ENCODE data around the gene AKIRIN2. TPM values are rescaled to one million over a fixed set of nuclear protein-coding genes. Genes with fewer than 3 reads are reported as not detected.
"Not testable (repeated sequence)": the region's sequence is repeated elsewhere in the genome, so short reads cannot be mapped to it uniquely, and the experiment has no call there.

Gene AKIRIN2
- total RNA-seq, 1 experiment from 2014 or later: 28.3 TPM

DNA sequence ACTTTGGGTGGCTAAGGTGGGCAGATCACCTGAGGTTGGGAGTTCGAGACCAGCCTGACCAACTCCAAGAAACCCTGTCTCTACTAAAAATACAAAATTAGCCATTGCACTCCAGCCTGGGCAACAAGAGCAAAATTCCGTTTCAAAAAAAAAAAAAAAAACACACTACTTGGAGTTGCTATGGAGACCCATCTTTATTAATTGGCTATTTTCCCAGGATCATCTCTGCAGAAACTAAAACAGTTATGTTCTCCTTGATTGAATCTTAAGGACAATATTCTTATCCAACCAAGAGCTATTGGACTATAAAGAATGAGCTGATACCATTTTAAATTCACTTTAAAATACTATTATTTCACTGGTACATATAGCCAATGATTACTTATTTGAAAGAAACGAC, 14.7 kb downstream of the AKIRIN2 start:
- peaks cover 15% of the 10 kb centered on the region for H3K4me1 ChIP-seq (replicated peaks)
- no peak overlapping the region for H3K27ac ChIP-seq
- DNase-seq (ENCODE audit: low read depth in 1 of 2, low spot score in 2 of 2): no peak
- H3K4me3 ChIP-seq: no peak overlapping the region
- no peaks in the 10 kb centered on the region for H3K9me3 ChIP-seq (replicated peaks)
- no peaks in the 10 kb centered on the region for H3K27me3 ChIP-seq (replicated peaks)
- H3K36me3 ChIP-seq: peaks cover 24% of the 10 kb centered on the region

- H3K4me3 ChIP-seq; H3K9me3 ChIP-seq (replicated peaks); H3K27ac ChIP-seq; DNase-seq (ENCODE audit: low read depth in 1 of 2, low spot score in 2 of 2); H3K27me3 ChIP-seq (replicated peaks): not testable (repeated sequence)
- Histone ChIP-seq H3K36me3 (peaks cover 26% of the 10 kb centered on the region), H3K4me1 (replicated peaks) (peaks cover 14% of the 10 kb centered on the region)
Observed at GRCh38 chr6:87686636-87687205, 15.3 kb downstream of the AKIRIN2 start.

GRCh38 chr6:87684895-87685654, 17.0 kb downstream of the AKIRIN2 start:
- no peak for DNase-seq (ENCODE audit: low read depth in 1 of 2, low spot score in 2 of 2)
- H3K9me3 ChIP-seq (replicated peaks): no peaks in the 10 kb centered on the region
- no peak overlapping the region for H3K27ac ChIP-seq
- no peak overlapping the region for H3K4me3 ChIP-seq
- peaks cover 24% of the 10 kb centered on the region for H3K36me3 ChIP-seq
- H3K4me1 ChIP-seq (replicated peaks): peaks cover 10% of the 10 kb centered on the region; the same call in 1 of the 2 replicates
- H3K27me3 ChIP-seq (replicated peaks): no peaks in the 10 kb centered on the region

GRCh38 chr6:87683890-87684289, 18.1 kb downstream of the AKIRIN2 start:
- Histone ChIP-seq H3K36me3 (peaks cover 29% of the 10 kb centered on the region), H3K9me3 (replicated peaks) (no peaks in the 10 kb centered on the region), H3K27ac (no peak overlapping the region), H3K4me1 (replicated peaks) (peaks cover 10% of the 10 kb centered on the region; the same call in 1 of the 2 replicates), H3K4me3 (no peak overlapping the region), H3K27me3 (replicated peaks) (no peaks in the 10 kb centered on the region)
- DNase-seq (ENCODE audit: low read depth in 1 of 2, low spot score in 2 of 2): no peak

DNA sequence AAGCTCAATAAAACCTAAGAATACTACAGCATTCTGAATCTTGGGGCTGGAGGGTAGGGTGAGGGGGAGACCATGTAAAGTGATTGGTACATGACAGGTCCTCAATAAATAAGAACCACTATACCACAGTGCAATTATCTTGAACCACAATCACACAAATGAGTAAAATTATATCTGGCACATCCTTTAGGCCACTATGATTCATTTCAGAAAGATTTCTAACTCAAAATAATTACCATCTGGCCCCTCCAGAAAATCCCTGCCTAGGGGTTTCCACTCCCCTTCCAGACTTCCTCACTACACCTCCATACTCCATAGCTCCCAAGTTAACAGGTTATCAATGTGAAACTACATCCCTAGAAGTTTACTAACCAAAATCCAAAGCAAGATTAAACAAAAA, 19.7 kb downstream of the AKIRIN2 start:
- no peaks in the 10 kb centered on the region for H3K9me3 ChIP-seq (replicated peaks)
- peaks cover 39% of the 10 kb centered on the region for H3K36me3 ChIP-seq
- peaks cover 10% of the 10 kb centered on the region; the same call in 1 of the 2 replicates for H3K4me1 ChIP-seq (replicated peaks)
- H3K4me3 ChIP-seq: no peak overlapping the region
- no peaks in the 10 kb centered on the region for H3K27me3 ChIP-seq (replicated peaks)
- DNase-seq (ENCODE audit: low read depth in 1 of 2, low spot score in 2 of 2): no peak
- H3K27ac ChIP-seq: no peak overlapping the region

GRCh38 chr6:87675004-87675681, 26.9 kb downstream of the AKIRIN2 start:
- Histone ChIP-seq H3K4me3 (no peak overlapping the region), H3K36me3 (peaks cover 69% of the 10 kb centered on the region), H3K27ac (no peak overlapping the region), H3K27me3 (replicated peaks) (no peaks in the 10 kb centered on the region), H3K4me1 (replicated peaks) (no peaks in the 10 kb centered on the region), H3K9me3 (replicated peaks) (no peaks in the 10 kb centered on the region)
- DNase-seq (ENCODE audit: low read depth in 1 of 2, low spot score in 2 of 2): no peak

DNA sequence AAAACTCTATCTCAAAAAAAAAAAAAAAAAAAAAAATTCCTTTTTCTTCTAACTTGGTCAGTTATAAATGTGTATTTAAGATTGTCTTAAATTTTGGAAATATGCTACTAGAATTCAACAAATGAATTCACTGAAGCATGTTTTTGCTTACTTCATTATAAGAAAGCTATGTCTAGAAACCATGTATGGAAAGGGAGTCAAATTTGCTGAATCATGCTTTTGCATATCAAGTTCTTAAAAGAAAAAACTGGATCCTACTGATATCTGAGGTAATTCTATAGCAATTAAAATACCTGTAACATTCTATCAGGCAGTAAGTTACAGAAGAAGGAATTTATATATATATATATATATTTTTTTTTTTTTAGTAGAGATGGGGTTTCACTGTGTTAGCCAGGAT, 27.7 kb downstream of the AKIRIN2 start:
- no peak for DNase-seq (ENCODE audit: low read depth in 1 of 2, low spot score in 2 of 2)
- Histone ChIP-seq H3K36me3 (peaks cover 71% of the 10 kb centered on the region), H3K4me1 (replicated peaks) (no peaks in the 10 kb centered on the region), H3K9me3 (replicated peaks) (no peaks in the 10 kb centered on the region), H3K4me3 (no peak overlapping the region), H3K27me3 (replicated peaks) (no peaks in the 10 kb centered on the region), H3K27ac (no peak overlapping the region)

DNA sequence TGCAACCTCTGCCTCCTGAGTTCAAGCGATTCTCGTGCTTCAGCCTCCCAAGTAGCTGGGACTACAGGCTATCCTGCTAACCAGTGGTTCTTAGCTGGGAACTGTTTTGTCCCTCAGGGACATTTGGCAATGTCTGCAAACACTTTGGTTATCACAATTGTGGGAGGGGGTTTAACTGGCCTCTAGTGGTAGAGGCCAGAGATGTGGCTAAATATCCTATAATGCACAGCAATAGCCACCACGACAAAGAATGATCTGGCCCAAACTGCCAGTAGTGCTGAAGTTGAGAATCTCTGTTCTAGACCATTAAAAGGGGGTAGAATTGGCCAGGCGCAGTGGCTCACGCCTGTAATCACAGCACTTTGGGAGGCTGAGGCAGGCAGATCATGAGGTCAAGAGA, 28.8 kb downstream of the AKIRIN2 start:
- DNase-seq (ENCODE audit: low read depth in 1 of 2, low spot score in 2 of 2): no peak
- no peak overlapping the region for H3K4me3 ChIP-seq
- H3K27me3 ChIP-seq (replicated peaks): no peaks in the 10 kb centered on the region
- H3K9me3 ChIP-seq (replicated peaks): no peaks in the 10 kb centered on the region
- H3K27ac ChIP-seq: no peak overlapping the region
- peaks cover 66% of the 10 kb centered on the region for H3K36me3 ChIP-seq
- H3K4me1 ChIP-seq (replicated peaks): no peaks in the 10 kb centered on the region

- peaks cover 64% of the 10 kb centered on the region for H3K36me3 ChIP-seq
- no peaks in the 10 kb centered on the region for H3K27me3 ChIP-seq (replicated peaks)
- no peaks in the 10 kb centered on the region for H3K4me1 ChIP-seq (replicated peaks)
- no peak overlapping the region for H3K4me3 ChIP-seq
- no peaks in the 10 kb centered on the region for H3K9me3 ChIP-seq (replicated peaks)
- H3K27ac ChIP-seq: no peak overlapping the region
- DNase-seq (ENCODE audit: low read depth in 1 of 2, low spot score in 2 of 2): no peak
Observed at GRCh38 chr6:87672641-87673040, 29.4 kb downstream of the AKIRIN2 start.

DNA sequence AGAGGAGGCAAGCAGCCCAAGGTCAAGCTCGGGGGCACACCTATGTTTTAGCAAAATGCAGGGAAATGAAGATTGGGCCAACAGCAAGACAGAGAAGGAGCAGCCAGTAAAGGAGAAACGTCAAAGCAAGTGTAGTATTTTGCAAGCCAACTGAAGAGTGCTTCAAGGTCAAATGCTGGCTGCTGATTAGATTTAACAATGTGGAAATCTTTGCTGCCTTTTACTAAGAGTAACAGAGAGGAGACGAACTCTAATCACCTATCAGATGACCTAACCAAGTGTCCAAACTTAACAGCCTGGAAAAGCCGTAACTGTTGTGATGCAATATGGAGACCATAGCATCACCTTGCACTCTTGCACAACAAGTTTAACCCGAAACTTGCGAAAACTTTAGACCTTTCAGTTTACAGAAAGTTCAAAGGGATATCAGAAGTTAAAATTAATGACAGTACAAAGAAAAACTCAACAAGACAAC, 30.4 kb downstream of the AKIRIN2 start:
- no peak for DNase-seq (ENCODE audit: low read depth in 1 of 2, low spot score in 2 of 2)
- Histone ChIP-seq H3K27ac (no peak overlapping the region), H3K36me3 (peaks cover 56% of the 10 kb centered on the region), H3K4me3 (no peak overlapping the region), H3K27me3 (replicated peaks) (no peaks in the 10 kb centered on the region), H3K4me1 (replicated peaks) (no peaks in the 10 kb centered on the region), H3K9me3 (replicated peaks) (no peaks in the 10 kb centered on the region)

GRCh38 chr6:87670707-87671106, 31.3 kb downstream of the AKIRIN2 start:
- H3K36me3 ChIP-seq: peaks cover 52% of the 10 kb centered on the region
- H3K4me1 ChIP-seq (replicated peaks): no peaks in the 10 kb centered on the region

DNA sequence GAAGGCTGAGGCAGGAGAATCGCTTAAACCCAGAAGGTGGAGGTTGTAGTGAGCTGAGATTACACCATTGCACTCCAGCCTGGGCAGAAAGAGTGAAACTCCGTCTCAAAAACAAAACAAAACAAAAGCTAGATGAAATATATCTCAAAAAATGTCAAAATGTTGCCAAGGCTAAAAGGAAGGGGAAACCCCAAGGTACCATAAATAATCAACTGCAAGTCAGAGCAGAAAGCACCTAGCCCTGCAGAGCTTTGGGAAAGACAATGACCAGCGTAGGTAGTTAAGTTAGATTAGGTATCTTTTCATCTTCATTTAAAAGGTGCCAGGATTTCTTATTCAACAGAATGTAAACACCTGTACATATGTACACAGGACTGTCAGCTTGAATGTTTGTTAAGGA, 33.0 kb downstream of the AKIRIN2 start:
- Histone ChIP-seq H3K4me3 (no peak overlapping the region), H3K27me3 (replicated peaks) (no peaks in the 10 kb centered on the region), H3K27ac (no peak overlapping the region), H3K36me3 (peaks cover 42% of the 10 kb centered on the region), H3K4me1 (replicated peaks) (no peaks in the 10 kb centered on the region), H3K9me3 (replicated peaks) (no peaks in the 10 kb centered on the region)
- no peak for DNase-seq (ENCODE audit: low read depth in 1 of 2, low spot score in 2 of 2)

More at GRCh38 chr6:87670707-87671106, 31.3 kb downstream of the AKIRIN2 start:
- DNase-seq (ENCODE audit: low read depth in 1 of 2, low spot score in 2 of 2): no peak
- Histone ChIP-seq H3K27me3 (replicated peaks) (no peaks in the 10 kb centered on the region), H3K27ac (no peak overlapping the region), H3K9me3 (replicated peaks) (no peaks in the 10 kb centered on the region), H3K4me3 (no peak overlapping the region)

DNA sequence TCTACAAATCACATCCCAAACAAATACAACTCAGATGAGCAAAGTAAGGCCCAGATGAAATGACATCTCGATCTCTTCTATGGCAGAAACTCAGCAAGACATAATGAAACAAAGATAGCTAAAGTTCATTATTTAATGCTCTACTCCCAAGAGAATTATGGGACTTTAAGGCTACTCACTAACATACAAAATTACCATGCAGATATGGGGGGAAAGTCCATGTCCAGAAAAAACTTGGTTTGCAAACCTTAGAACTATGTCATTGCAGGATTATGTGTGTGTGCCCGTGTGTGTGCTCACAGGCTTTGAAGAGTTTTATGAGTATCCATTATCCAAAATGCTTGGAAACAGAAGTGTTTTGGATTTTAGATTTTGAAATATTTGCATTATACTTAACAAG, 34.0 kb downstream of the AKIRIN2 start:
- no peak for DNase-seq (ENCODE audit: low read depth in 1 of 2, low spot score in 2 of 2)
- Histone ChIP-seq H3K9me3 (replicated peaks) (no peaks in the 10 kb centered on the region), H3K4me3 (no peak overlapping the region), H3K27ac (no peak overlapping the region), H3K36me3 (peaks cover 33% of the 10 kb centered on the region), H3K4me1 (replicated peaks) (no peaks in the 10 kb centered on the region), H3K27me3 (replicated peaks) (no peaks in the 10 kb centered on the region)

DNA sequence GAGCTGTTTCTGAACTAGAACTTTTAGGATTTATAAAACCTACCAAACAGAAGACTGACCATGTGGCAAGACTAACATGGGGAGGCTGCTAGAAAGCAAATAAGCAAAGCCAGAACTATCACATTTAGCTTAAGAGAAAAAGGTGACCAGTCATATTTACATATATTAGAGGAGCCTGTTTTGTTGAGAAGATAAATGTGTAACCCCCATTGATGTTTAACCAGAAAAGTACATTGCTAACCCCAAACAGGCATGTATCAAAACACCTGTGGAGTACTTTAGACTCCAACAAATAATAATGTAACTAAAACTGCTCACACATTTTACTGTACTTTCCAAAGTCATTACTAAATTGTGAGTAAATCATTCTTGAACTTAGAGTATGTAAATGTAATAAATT, 35.0 kb downstream of the AKIRIN2 start:
- no peak for DNase-seq (ENCODE audit: low read depth in 1 of 2, low spot score in 2 of 2)
- H3K4me1 ChIP-seq (replicated peaks): no peaks in the 10 kb centered on the region
- no peaks in the 10 kb centered on the region for H3K9me3 ChIP-seq (replicated peaks)
- peaks cover 24% of the 10 kb centered on the region for H3K36me3 ChIP-seq
- no peak overlapping the region for H3K4me3 ChIP-seq
- H3K27ac ChIP-seq: no peak overlapping the region
- no peaks in the 10 kb centered on the region for H3K27me3 ChIP-seq (replicated peaks)
